H1 (cell line): ENCODE data around the gene RAB10. TPM values are rescaled to one million over a fixed set of nuclear protein-coding genes. Genes with fewer than 3 reads are reported as not detected.

ENCODE experiments used
- GTF2F1 ChIP-seq: IDR thresholded peaks from 2 replicates; pipeline ENCODE4 v1.6.1; 2012; ENCODE audit warnings: low read depth, low read length, improper control_type of control experiment, borderline replicate concordance
- PHF8 ChIP-seq: fragments of 200-600 bp; sonication (generic); conservative IDR thresholded peaks from 2 replicates; pipeline ENCODE4 v1.7.1; 2012; ENCODE audit warnings: low read depth, mild to moderate bottlenecking, inconsistent platforms, low read length, moderate library complexity
- polyA plus RNA-seq, 7 experiments: library from polyadenylated mRNA; depleted of rRNA in 3 of 7; stranded (reverse) in 5 of 7; unstranded in 2 of 7; fragments of >200 nt in 5 of 7; fragments of 200-250 nt in 2 of 7; gene quantifications; 1 replicate in 5 of 7; 2 replicates in 1 of 7; 4 replicates in 1 of 7; pipeline versions ENCODE4 v1.2.1 to v1.2.3, GENCODE V29; 2011 to 2013; ENCODE audit warnings: missing spikeins in 2 of 7, mixed read lengths in 2 of 7
- total RNA-seq: library from RNA; stranded (reverse); fragmentation: NEBNext Ultra II Directional; extraction: Animal tissue kit (Norgen Biotek cat#: 25700); gene quantifications from 2 replicates; pipeline ENCODE4 v1.2.1, GENCODE V29; 2021

The RAB10 gene
- total and polyA plus RNA-seq, 2 of the 8 experiments (the other 6 are each of a cell fraction or from before 2014, with no cell fraction given), result 42.6 to 136 TPM

DNA sequence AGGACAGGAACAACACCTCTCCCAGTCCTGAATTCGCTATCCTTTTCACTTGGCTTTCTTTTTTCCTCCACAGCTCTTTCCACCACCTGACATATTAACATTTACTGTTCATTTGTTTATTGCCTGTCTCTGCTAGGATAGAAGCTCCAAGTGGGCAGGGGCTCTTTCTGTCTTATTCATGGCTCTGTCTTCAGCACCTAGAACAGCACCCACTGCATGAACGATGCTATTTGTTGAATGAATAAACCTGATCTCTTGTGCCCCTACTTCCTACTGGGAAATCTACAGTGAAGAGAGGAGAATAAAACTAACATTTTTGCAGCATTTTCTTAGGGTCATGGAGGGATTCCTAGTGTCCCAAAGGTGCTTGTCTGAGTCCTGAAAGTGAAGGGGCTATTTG lies 114.6 kb downstream of the RAB10 start (continued):
- TF ChIP-seq GTF2F1, result no peak
- TF ChIP-seq PHF8, result no peak
- TF ChIP-seq, all 59 proteins: peak for 0
